ENCODE data around the gene EPHB4.

EPHB4 gene

GRCh38 chr7:100827330-100828226 lies at the start of gene EPHB4:
TSS of gene EPHB4 (minus strand) at chr7:100827523. CDS start at chr7:100827030, 493 bp downstream.
- peak within 1 kb of the TSS; percentile 62 for H3K9ac ChIP-seq (ENCODE audit: low read length)
- peak within 1 kb of the TSS; percentile 84 for H3K27ac ChIP-seq (ENCODE audit: low read depth, low read length)
- H3K9me3 ChIP-seq (ENCODE audit: low read length): no peaks in the 10 kb centered on the region
- peaks cover 12% of the 10 kb centered on the region for H3K36me3 ChIP-seq (ENCODE audit: insufficient read depth, low read length)
- peak within 1 kb of the TSS; percentile 73 to 75 for H3K4me3 ChIP-seq (ENCODE audit: low read depth in 1 of 2, low read length in 2 of 2)
- H3K27me3 ChIP-seq (ENCODE audit: control insufficient read depth in 1 of 2, insufficient read depth in 2 of 2, low read length in 2 of 2): no peaks in the 10 kb centered on the region
- H3K4me1 ChIP-seq (ENCODE audit: insufficient read depth, low read length): peaks cover 21% of the 10 kb centered on the region

GRCh38 chr7:100875356-100875751 lies 48.0 kb upstream of the EPHB4 start:
- H3K27me3 ChIP-seq (ENCODE audit: control insufficient read depth in 1 of 2, insufficient read depth in 2 of 2, low read length in 2 of 2): no peaks in the 10 kb centered on the region
- peaks cover 27% of the 10 kb centered on the region for H3K4me1 ChIP-seq (ENCODE audit: insufficient read depth, low read length)
- H3K4me3 ChIP-seq (ENCODE audit: low read depth in 1 of 2, low read length in 2 of 2): peak overlapping the region; percentile 79 to 100
- H3K9ac ChIP-seq (ENCODE audit: low read length): peak overlapping the region; percentile 90
- no peaks in the 10 kb centered on the region for H3K9me3 ChIP-seq (ENCODE audit: low read length)
- peak overlapping the region; percentile 99 for H3K27ac ChIP-seq (ENCODE audit: low read depth, low read length)
- H3K36me3 ChIP-seq (ENCODE audit: insufficient read depth, low read length): peaks cover 52% of the 10 kb centered on the region

- peaks cover 27% of the 10 kb centered on the region for H3K4me1 ChIP-seq (ENCODE audit: insufficient read depth, low read length)
- peak within 1 kb of the TSS; percentile 99 for H3K27ac ChIP-seq (ENCODE audit: low read depth, low read length)
- H3K4me3 ChIP-seq (ENCODE audit: low read depth in 1 of 2, low read length in 2 of 2): peak within 1 kb of the TSS; percentile 79 to 100
- H3K27me3 ChIP-seq (ENCODE audit: control insufficient read depth in 1 of 2, insufficient read depth in 2 of 2, low read length in 2 of 2): no peaks in the 10 kb centered on the region
- peaks cover 53% of the 10 kb centered on the region for H3K36me3 ChIP-seq (ENCODE audit: insufficient read depth, low read length)
- H3K9ac ChIP-seq (ENCODE audit: low read length): peak within 1 kb of the TSS; percentile 90
- H3K9me3 ChIP-seq (ENCODE audit: low read length): no peaks in the 10 kb centered on the region
Measured at GRCh38 chr7:100874577-100875355, 47.4 kb upstream of the EPHB4 start, which contains the start of gene SRRT. TSS of gene SRRT (plus strand) at chr7:100875103. CDS start at chr7:100875591, 488 bp downstream.

- Histone ChIP-seq H3K9ac (ENCODE audit: low read length) (peak overlapping the region; percentile 56), H3K4me1 (ENCODE audit: insufficient read depth, low read length) (peaks cover 27% of the 10 kb centered on the region), H3K27ac (ENCODE audit: low read depth, low read length) (peak overlapping the region; percentile 99), H3K9me3 (ENCODE audit: low read length) (no peaks in the 10 kb centered on the region), H3K27me3 (ENCODE audit: control insufficient read depth in 1 of 2, insufficient read depth in 2 of 2, low read length in 2 of 2) (no peaks in the 10 kb centered on the region), H3K4me3 (ENCODE audit: low read depth in 1 of 2, low read length in 2 of 2) (peak overlapping the region; percentile 79 to 100), H3K36me3 (ENCODE audit: insufficient read depth, low read length) (peaks cover 50% of the 10 kb centered on the region)
Measured at GRCh38 chr7:100874300-100874576, 46.9 kb upstream of the EPHB4 start.

GRCh38 chr7:100873599-100874299 lies 46.4 kb upstream of the EPHB4 start:
- H3K9ac ChIP-seq (ENCODE audit: low read length): peak overlapping the region; percentile 56

GRCh38 chr7:100867776-100868485 lies 40.6 kb upstream of the EPHB4 start:
- peaks cover 25% of the 10 kb centered on the region for H3K4me1 ChIP-seq (ENCODE audit: insufficient read depth, low read length)
- H3K4me3 ChIP-seq (ENCODE audit: low read depth in 1 of 2, low read length in 2 of 2): peak overlapping the region; percentile 81 to 90
- peak overlapping the region; percentile 91 for H3K9ac ChIP-seq (ENCODE audit: low read length)
- no peaks in the 10 kb centered on the region for H3K9me3 ChIP-seq (ENCODE audit: low read length)
- H3K27me3 ChIP-seq (ENCODE audit: control insufficient read depth in 1 of 2, insufficient read depth in 2 of 2, low read length in 2 of 2): no peaks in the 10 kb centered on the region
- peaks cover 27% of the 10 kb centered on the region for H3K36me3 ChIP-seq (ENCODE audit: insufficient read depth, low read length)
- H3K27ac ChIP-seq (ENCODE audit: low read depth, low read length): peak overlapping the region; percentile 99

More at GRCh38 chr7:100873599-100874299, 46.4 kb upstream of the EPHB4 start:
- Histone ChIP-seq H3K27me3 (ENCODE audit: control insufficient read depth in 1 of 2, insufficient read depth in 2 of 2, low read length in 2 of 2) (no peaks in the 10 kb centered on the region), H3K36me3 (ENCODE audit: insufficient read depth, low read length) (peaks cover 47% of the 10 kb centered on the region), H3K9me3 (ENCODE audit: low read length) (no peaks in the 10 kb centered on the region), H3K4me1 (ENCODE audit: insufficient read depth, low read length) (peaks cover 31% of the 10 kb centered on the region), H3K27ac (ENCODE audit: low read depth, low read length) (peak overlapping the region; percentile 99), H3K4me3 (ENCODE audit: low read depth in 1 of 2, low read length in 2 of 2) (peak overlapping the region; percentile 79 to 100)

- Histone ChIP-seq H3K27me3 (ENCODE audit: control insufficient read depth in 1 of 2, insufficient read depth in 2 of 2, low read length in 2 of 2) (no peaks in the 10 kb centered on the region), H3K4me3 (ENCODE audit: low read depth in 1 of 2, low read length in 2 of 2) (peak within 1 kb of the TSS; percentile 81 to 90), H3K27ac (ENCODE audit: low read depth, low read length) (peak within 1 kb of the TSS; percentile 99), H3K9ac (ENCODE audit: low read length) (peak within 1 kb of the TSS; percentile 91), H3K36me3 (ENCODE audit: insufficient read depth, low read length) (peaks cover 19% of the 10 kb centered on the region), H3K4me1 (ENCODE audit: insufficient read depth, low read length) (peaks cover 25% of the 10 kb centered on the region), H3K9me3 (ENCODE audit: low read length) (no peaks in the 10 kb centered on the region)
Measured at GRCh38 chr7:100867040-100867775, 39.9 kb upstream of the EPHB4 start, which contains the start of gene TRIP6. TSS of gene TRIP6 (plus strand) at chr7:100867387. CDS start at chr7:100867498, 111 bp downstream.

- Histone ChIP-seq H3K9me3 (ENCODE audit: low read length) (no peaks in the 10 kb centered on the region), H3K9ac (ENCODE audit: low read length) (peak overlapping the region; percentile 87), H3K36me3 (ENCODE audit: insufficient read depth, low read length) (peaks cover 17% of the 10 kb centered on the region), H3K27ac (ENCODE audit: low read depth, low read length) (peak overlapping the region; percentile 99), H3K27me3 (ENCODE audit: control insufficient read depth in 1 of 2, insufficient read depth in 2 of 2, low read length in 2 of 2) (no peaks in the 10 kb centered on the region), H3K4me1 (ENCODE audit: insufficient read depth, low read length) (peaks cover 25% of the 10 kb centered on the region), H3K4me3 (ENCODE audit: low read depth in 1 of 2, low read length in 2 of 2) (peak overlapping the region; percentile 81 to 90)
Measured at GRCh38 chr7:100866729-100867039, 39.4 kb upstream of the EPHB4 start.

GRCh38 chr7:100865938-100866728 lies 38.8 kb upstream of the EPHB4 start:
- H3K9ac ChIP-seq (ENCODE audit: low read length): peak overlapping the region; percentile 87
- no peaks in the 10 kb centered on the region for H3K27me3 ChIP-seq (ENCODE audit: control insufficient read depth in 1 of 2, insufficient read depth in 2 of 2, low read length in 2 of 2)
- peaks cover 12% of the 10 kb centered on the region for H3K36me3 ChIP-seq (ENCODE audit: insufficient read depth, low read length)
- H3K27ac ChIP-seq (ENCODE audit: low read depth, low read length): peak overlapping the region; percentile 99
- no peaks in the 10 kb centered on the region for H3K9me3 ChIP-seq (ENCODE audit: low read length)
- peaks cover 25% of the 10 kb centered on the region for H3K4me1 ChIP-seq (ENCODE audit: insufficient read depth, low read length)
- H3K4me3 ChIP-seq (ENCODE audit: low read depth in 1 of 2, low read length in 2 of 2): peak overlapping the region in 1 of 2 donors; percentile 81

Data from muscle layer of colon (tissue), 2 donors.